CD1c-positive myeloid dendritic cell (primary cell): Measurements from ENCODE around the gene FAM13A.

Experiments used
- DNase-seq: peaks from one replicate; pipeline ENCODE4 v3.0.0-alpha.2; 2016; ENCODE audit errors: extremely low spot score

Gene FAM13A

DNA sequence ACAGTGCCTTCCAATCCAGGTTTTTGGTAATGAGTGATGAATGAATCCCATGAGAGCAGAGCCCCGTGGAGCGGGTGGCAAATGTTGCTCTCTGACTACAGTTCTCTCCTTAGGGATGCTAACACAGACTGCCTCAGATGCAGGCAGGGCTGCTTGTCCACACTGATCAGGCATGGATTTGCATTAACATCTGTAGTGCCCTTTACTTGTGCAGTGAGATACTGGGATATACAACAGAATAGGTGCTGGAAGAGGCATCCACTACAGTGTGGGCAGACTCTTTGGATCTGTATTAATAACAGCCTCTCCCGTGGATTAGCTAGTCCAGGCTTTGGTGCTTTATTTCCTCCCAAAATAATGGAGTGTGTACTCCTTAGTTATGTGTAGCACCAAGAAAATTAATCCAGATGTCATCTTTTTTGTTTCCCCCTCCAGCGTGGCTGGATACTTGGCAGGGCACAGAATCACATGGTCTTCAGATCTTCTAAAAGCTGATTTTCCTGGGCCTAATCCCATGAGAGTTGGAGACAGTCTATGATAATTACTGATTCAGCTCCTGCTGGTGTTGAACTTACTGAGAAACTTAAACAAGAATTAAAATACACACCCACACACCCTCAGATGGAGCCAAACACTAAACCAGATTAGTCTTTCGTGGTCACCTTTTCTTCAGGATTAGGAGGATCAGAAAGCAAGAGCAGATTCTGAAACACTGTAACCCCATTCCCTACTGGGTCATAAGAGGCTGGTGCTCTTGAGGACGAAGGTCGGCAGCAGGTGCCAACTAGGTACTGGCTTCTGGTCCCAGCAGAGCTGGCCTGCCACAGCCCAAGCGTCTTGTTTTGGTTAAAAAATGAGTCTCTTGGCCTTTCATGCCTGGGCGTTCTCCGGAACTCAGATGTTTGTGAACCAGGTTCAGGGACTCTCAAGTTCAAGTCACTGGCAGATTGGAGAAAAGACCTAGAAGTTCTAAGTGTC is 336.2 kb downstream of the FAM13A start:
- DNase-seq = no peak

DNA sequence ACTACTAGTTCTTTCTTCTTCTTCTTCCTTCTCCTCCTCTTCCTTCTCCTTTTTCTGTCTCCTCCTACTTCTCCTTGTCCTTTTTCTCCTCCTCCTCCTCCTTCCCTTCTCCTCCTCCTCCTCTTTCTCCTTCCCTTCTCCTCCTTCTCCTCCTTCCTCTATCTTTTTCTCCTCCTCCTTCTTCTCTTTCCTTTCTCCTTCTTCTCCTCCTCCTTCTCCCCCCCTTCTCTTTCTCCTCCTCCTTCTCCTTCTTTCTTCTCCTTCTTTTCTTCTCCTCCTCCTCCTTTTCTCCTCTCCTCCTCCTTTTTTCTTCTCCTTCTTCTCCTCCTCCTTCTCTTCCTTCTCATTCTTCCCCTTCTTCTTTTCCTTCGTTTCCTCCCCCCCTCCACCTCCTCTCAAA is 337.6 kb downstream of the FAM13A start:
- no peak for DNase-seq

DNA sequence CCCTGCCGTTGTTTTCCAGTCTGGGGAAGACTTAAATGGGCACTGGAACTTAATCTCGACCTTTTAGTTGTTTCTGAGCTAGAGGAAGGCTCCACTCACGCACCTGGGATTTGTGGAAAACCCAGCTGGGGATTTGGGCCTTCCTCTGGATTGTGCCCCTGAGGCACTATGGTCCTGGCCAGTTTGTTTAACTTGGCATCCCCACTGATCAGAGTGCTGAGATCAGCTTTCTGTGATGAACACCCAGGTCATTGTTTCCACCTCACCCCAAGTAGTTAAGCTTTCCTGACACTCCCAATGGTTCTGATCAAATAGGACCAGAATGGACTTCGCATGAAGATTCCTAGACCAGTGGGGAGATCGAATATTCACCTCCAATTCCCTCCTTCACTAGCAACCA is 338.9 kb downstream of the FAM13A start:
- no peak for DNase-seq

DNA sequence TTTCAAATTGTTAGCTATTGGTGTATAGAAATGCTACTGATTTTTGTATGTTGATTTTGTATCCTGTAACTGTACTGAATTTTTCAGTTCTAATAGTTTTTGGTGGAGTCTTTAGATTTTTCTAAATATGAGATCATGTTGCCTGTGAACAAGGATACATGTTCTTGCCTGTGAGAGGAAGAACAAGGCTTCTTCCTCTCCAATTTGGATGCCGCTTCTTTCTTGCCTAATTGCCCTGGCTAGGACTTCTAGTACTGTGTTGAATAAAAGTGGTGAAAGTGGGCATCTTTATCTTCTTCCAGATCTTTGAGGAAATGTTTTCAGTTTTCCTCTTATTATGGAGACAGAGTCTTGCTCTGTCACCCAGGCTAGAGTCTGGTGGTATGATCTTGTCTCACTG is 343.2 kb downstream of the FAM13A start:
- no peak for DNase-seq

DNA sequence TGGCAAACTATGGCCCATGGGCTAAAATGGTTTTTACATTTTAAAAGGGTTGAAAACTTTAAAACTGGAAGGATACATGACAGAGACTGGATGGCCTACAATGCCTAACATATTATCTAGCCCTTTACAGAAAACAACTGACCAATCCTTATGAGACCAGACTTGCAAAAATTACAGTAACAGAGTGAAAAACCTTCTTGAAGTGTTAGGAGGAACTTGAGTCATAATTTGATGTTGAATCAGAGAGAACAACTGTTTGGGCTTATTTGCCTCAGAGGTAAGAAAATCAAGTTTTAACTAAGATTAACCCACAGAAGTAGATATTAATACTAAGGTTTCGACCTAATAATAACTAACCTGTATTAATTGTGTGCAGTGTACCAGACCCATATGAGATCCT is 347.0 kb downstream of the FAM13A start:
- no peak for DNase-seq

DNA sequence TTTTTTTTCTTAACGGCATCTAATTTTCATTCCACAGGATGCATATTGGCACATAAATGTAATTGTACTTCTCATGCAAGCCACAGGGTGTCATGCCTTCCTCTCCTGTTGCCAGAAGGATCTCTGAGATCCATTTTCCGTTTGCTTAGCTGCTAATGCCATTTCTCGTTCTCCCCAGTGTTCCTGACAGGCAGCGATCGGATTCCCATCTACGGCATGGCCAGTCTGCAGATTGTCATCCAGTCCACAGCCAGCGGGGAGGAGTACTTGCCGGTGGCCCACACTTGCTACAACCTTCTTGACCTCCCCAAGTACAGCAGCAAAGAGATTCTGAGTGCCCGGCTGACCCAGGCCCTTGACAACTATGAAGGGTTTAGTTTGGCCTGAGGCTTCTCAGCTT is 350.4 kb downstream of the FAM13A start:
- DNase-seq = no peak

DNA sequence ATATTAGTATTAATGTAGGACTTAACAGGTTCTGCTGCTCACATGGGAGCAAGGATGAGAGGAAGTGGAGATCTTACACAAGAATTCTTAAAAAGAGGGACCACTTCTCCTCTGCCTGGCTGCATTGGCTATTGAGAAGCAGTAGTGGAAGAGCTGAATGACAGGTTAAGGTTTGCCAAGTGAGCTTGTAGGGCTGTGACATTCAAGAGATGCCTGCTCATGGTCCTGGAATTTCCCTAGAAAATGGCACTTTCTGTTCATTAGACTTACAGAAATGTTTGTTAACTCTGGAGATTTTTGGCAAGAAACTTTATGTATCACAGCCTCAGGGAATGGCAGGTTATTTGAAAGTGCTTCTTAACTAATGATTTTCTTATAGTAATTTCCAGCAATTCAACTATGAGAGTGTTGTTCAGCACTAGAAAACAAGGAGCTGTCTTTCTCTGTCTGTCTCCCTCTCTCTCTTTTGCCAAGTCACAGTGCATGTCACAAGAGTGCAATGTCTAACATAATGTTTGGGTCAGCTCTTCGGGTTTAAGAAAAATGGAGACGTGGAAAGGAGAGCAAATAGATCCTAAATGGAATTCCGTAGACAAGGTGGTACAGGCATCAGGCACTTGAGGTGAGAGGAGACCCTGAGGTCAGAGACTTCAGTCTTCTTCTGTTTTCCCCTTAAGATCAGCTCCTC is 351.0 kb downstream of the FAM13A start:
- DNase-seq = no peak

DNA sequence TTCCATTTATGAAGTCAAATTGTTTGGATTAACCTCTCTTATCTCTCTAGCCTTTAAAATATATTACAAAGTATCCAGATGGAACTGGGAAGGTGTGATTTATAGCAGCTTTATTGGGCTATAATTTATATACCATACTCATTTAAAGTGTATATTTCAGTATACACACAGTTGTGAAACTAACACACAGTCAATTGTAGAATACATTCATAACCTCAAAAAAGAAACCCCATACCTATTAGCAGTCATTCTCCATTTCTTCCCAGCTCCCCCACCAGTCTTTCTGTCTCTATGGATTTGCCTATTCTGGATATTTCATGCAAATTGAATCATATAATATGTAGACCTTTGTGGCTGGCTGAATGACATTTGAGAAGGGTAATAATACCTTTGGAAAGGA is 351.8 kb downstream of the FAM13A start:
- no peak for DNase-seq

DNA sequence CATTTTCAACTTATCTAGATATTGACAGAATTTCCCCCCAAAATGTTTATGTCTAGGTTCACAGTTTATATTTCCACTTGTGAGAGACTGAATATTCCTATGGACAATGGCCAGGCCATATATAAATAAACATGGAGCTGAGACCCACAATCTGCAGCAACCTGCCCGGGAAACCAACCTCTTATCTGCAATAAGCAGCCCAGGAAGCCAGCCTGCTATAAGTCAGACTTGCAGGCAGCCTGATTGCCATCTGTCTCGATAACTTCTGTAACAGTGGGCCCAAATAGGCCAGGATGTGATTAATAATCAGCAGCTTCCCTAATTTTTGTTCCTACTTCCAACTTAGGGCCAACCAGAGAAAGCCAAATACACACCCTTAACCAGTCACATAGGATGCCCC is 354.2 kb downstream of the FAM13A start:
- no peak for DNase-seq

DNA sequence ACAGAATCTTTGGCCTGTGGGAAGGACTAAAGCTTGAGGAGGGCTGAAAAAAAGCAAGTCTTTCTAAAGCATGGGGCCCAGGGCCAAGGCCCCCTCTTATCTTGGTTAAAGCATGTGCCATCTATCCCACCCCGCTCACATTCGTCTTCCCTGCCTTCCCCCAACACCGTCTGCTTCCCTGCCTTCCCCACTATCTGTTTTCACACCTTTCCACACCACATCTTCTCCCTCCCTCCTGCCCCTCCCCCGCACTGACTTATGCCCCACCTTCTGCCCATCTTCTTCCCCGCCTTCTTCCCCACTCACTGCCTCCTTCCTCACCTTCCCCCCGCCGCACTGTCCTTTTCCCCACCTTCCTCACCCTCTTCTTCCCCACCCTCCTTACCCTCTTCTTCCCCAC is 358.5 kb downstream of the FAM13A start:
- DNase-seq = no peak

DNA sequence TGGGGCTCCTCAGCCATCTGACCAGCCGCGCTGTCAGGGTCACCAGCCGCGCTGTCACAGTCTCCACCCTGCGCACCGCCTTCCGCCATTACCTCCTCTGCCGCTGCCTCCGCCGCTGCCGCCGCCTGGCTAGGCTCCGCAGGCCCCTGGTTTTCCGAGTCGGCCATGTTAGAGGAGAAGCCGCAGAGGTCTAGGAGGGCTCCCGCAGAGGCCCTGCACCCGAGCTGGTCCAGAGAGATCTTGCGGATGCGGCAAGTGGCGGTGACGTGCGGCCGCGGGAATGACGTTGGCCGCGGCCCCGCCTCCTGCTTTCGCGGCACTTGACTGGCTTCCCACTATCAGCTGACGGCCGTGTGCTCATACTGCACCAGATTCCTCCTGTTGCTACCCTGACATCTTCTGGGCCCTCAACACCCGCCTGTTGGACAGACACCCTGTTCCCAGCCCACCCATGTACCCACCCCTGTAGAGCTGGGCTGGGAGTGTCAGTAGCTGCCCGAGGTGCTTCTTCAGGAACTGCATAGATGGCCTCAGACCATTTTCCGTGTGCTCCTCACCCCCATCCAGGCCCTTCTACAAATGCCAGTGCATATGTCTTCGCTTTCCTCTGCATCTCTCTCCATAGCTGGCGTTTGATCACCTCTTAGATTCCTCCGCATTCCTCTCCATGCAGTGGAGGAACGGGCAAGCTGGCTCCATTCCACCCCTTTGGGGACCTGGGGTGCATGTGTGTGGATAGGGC is 359.2 kb downstream of the FAM13A start, which contains the start of gene NAP1L5:
NAP1L5 (minus strand) TSS at position 242 of the 742 bp plus-strand sequence; CDS start at position 167, 75 bp downstream.
- peak; percentile 68 for DNase-seq

DNA sequence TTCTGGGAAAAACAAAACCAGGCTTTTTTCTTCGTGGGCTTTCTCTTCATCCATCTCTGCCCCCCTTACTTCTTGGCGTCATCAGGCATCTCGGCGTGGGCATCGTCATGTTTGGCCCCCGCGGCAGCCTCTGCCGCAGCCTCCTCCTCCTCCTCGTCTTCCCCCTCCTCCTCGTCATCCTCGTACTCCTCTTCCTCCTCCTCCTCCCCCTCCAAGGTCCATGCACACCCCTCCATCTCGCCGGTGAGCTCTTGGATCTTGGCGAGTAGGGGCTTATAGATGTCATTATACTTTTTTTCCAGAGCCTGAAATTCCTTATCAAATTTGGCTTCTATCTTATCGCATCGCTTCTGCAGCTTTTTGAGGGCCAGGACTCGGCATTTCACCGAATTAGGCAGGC is 359.8 kb downstream of the FAM13A start:
- no peak for DNase-seq

DNA sequence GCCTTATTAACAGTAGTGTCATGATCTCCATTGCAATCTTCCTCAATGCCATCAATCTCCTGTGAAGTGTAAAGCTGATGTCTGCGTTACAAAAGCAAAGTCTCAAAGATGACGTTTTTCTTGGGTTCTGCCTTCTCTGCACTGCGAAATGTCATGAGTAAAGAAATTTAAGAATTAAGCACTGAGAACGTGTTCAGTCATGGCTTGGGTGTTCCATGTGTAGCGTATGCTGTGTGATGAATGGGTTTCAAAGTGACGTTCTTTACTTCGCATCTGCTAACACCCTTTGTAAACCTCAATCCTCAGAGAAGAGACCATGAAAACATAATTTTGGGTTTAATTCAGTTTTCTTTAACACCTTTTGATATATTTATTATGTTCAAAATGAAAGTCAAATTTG is 360.4 kb downstream of the FAM13A start:
- DNase-seq = no peak

DNA sequence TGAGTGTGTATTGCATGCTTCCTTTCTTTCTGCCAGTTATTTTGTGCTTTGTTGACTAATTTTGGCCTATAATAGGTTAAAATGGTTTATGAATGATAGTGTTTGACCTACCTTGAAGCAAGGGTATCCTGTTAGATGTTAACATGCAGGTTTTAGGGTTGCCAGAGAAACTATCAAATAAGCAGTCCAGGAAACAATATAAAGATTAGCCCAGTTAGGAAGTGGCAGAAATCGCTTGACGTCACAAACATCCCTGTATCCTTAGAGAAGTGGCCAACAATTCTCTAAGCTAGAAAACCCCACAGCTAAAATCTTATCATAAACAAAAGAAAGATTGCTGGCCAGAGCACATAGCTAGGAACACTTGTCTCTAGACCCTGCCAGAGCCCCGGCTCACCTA is 363.2 kb downstream of the FAM13A start:
- no peak for DNase-seq

DNA sequence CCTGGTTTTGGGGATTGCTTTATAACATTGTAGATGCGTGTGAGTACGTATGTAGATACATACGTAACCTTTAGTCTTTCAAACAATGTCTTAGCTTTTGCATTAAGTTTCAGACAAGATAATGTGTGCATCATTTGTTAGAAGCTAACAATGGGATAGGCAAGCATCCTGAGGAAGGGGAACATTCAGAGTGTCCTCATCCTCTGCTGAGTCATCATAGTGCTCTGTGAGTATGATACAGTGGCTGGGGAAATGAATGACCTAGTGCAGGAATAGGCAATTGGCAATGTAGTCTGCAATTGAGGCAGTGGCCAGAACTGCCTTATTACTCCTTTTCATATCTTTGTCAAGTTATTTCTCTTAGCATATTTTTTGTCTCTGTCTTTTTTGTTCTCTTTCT is 366.6 kb downstream of the FAM13A start:
- no peak for DNase-seq

DNA sequence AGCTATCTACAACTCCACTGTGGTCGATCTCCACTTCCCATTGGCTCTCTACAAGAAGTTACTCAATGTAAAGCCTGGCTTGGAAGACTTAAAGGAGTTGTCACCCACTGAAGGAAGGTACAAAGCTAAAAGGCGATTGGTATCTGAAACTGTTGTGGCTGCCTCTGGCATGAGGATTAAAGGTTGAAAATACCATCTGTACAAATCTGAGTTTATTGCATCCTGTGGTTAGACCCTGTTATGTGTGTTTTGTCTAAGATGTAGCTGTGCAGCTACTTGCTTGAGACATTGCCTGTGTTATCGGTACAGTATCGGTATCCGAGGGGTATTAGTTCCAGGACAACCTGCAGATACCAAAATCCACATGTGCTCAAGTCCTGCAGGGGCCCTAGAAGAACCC is 375.8 kb downstream of the FAM13A start:
- DNase-seq = no peak
